ENCODE data around the gene MOB3A.

MOB3A gene

GRCh38 chr19:2135474-2136402 lies 39.6 kb upstream of the MOB3A start:
- peak overlapping the region; percentile 39 for H2BK5ac ChIP-seq (ENCODE audit: low read length)
- H3K23ac ChIP-seq (ENCODE audit: low read depth, low read length, poor library complexity) = peak overlapping the region; percentile 95
- no peak overlapping the region for H2AFZ ChIP-seq (ENCODE audit: low read length)
- no peak overlapping the region for H3K9ac ChIP-seq (ENCODE audit: low read depth, low read length, poor library complexity)
- no peak overlapping the region for H2AK5ac ChIP-seq (ENCODE audit: low read depth, low read length)
- no peak overlapping the region for H2BK120ac ChIP-seq (ENCODE audit: low read depth, low read length)
- no peak overlapping the region for H3K27ac ChIP-seq (replicated peaks; ENCODE audit: low read length)
- H2BK12ac ChIP-seq (ENCODE audit: low read length) = no peak overlapping the region
- peak overlapping the region; percentile 48 for H3K18ac ChIP-seq (ENCODE audit: low read length)
- no peak overlapping the region for H3K4ac ChIP-seq (ENCODE audit: low read length)
- no peak overlapping the region for H3K4me2 ChIP-seq (ENCODE audit: insufficient read depth, low read length, poor library complexity, severe bottlenecking)
- H3K14ac ChIP-seq (ENCODE audit: low read length) = peak overlapping the region; percentile 94
- peaks cover 47 to 85% of the 10 kb centered on the region in 2 donors for H3K36me3 ChIP-seq (replicated peaks in 1 of 2; ENCODE audit: control insufficient read depth in 2 of 2, insufficient read depth in 2 of 2, low read length in 2 of 2)
- H2BK15ac ChIP-seq (ENCODE audit: low read length) = no peak overlapping the region
- no peaks in the 10 kb centered on the region for H3K4me1 ChIP-seq (ENCODE audit: control insufficient read depth in 2 of 2, insufficient read depth in 1 of 2, low read depth in 1 of 2, low read length in 2 of 2)
- no peak overlapping the region for H3K4me3 ChIP-seq (ENCODE audit: low read length in 2 of 2)
- WGBS, 2 donors (ENCODE audit: extremely low coverage in 2 of 2, insufficient read length in 2 of 2, insufficient replicate concordance in 1 of 2) = no CpG with 5 or more reads among the region's 50 CpGs
- H3K27me3 ChIP-seq (ENCODE audit: control insufficient read depth in 3 of 3, insufficient read depth in 3 of 3, low read depth in 1 of 3, low read length in 3 of 3) = no peaks in the 10 kb centered on the region
- H4K91ac ChIP-seq (ENCODE audit: low read depth, low read length, poor library complexity) = no peak overlapping the region
- H4K8ac ChIP-seq (ENCODE audit: low read depth, low read length) = no peak overlapping the region
- H3K9me3 ChIP-seq (replicated peaks in 1 of 2; ENCODE audit: control insufficient read depth in 2 of 2, insufficient read depth in 1 of 2, low read depth in 1 of 2, low read length in 2 of 2) = peaks cover 0 to 3% of the 10 kb centered on the region in 2 donors
- H3K79me1 ChIP-seq (ENCODE audit: low read depth, low read length) = peaks cover 39% of the 10 kb centered on the region
- DNase-seq (ENCODE audit: low spot score) = no peak

- peaks cover 40% of the 10 kb centered on the region for H3K79me1 ChIP-seq (ENCODE audit: low read depth, low read length)
- H3K36me3 ChIP-seq (replicated peaks in 1 of 2; ENCODE audit: control insufficient read depth in 2 of 2, insufficient read depth in 2 of 2, low read length in 2 of 2) = peaks cover 51 to 80% of the 10 kb centered on the region in 2 donors
- no peak for DNase-seq (ENCODE audit: low spot score)
- H3K14ac ChIP-seq (ENCODE audit: low read length) = no peak overlapping the region
- H3K27ac ChIP-seq (replicated peaks; ENCODE audit: low read length) = no peak overlapping the region
- H2BK12ac ChIP-seq (ENCODE audit: low read length) = no peak overlapping the region
- H4K91ac ChIP-seq (ENCODE audit: low read depth, low read length, poor library complexity) = no peak overlapping the region
- no peak overlapping the region for H3K23ac ChIP-seq (ENCODE audit: low read depth, low read length, poor library complexity)
- H3K9ac ChIP-seq (ENCODE audit: low read depth, low read length, poor library complexity) = no peak overlapping the region
- no peak overlapping the region for H3K4ac ChIP-seq (ENCODE audit: low read length)
- H4K8ac ChIP-seq (ENCODE audit: low read depth, low read length) = no peak overlapping the region
- no peak overlapping the region for H2AFZ ChIP-seq (ENCODE audit: low read length)
- no peak overlapping the region for H2BK15ac ChIP-seq (ENCODE audit: low read length)
- H3K9me3 ChIP-seq (replicated peaks in 1 of 2; ENCODE audit: control insufficient read depth in 2 of 2, insufficient read depth in 1 of 2, low read depth in 1 of 2, low read length in 2 of 2) = peaks cover 0 to 2% of the 10 kb centered on the region in 2 donors
- H3K18ac ChIP-seq (ENCODE audit: low read length) = no peak overlapping the region
- WGBS, 2 donors (ENCODE audit: extremely low coverage in 2 of 2, insufficient read length in 2 of 2, insufficient replicate concordance in 1 of 2) = no CpG with 5 or more reads among the region's 19 CpGs
- H3K27me3 ChIP-seq (ENCODE audit: control insufficient read depth in 3 of 3, insufficient read depth in 3 of 3, low read depth in 1 of 3, low read length in 3 of 3) = no peaks in the 10 kb centered on the region
- H2BK120ac ChIP-seq (ENCODE audit: low read depth, low read length) = no peak overlapping the region
- H2BK5ac ChIP-seq (ENCODE audit: low read length) = no peak overlapping the region
- H3K4me1 ChIP-seq (ENCODE audit: control insufficient read depth in 2 of 2, insufficient read depth in 1 of 2, low read depth in 1 of 2, low read length in 2 of 2) = no peaks in the 10 kb centered on the region
- no peak overlapping the region for H2AK5ac ChIP-seq (ENCODE audit: low read depth, low read length)
- H3K4me3 ChIP-seq (ENCODE audit: low read length in 2 of 2) = no peak overlapping the region
- H3K4me2 ChIP-seq (ENCODE audit: insufficient read depth, low read length, poor library complexity, severe bottlenecking) = no peak overlapping the region
These were observed 36.8 kb upstream of the MOB3A start for GRCh38 chr19:2132731-2133490.

GRCh38 chr19:2132191-2132590 lies 36.1 kb upstream of the MOB3A start:
- H3K23ac ChIP-seq (ENCODE audit: low read depth, low read length, poor library complexity) = no peak overlapping the region
- H4K8ac ChIP-seq (ENCODE audit: low read depth, low read length) = no peak overlapping the region
- WGBS, 2 donors (ENCODE audit: extremely low coverage in 2 of 2, insufficient read length in 2 of 2, insufficient replicate concordance in 1 of 2) = no CpG with 5 or more reads among the region's 14 CpGs
- no peak overlapping the region for H3K27ac ChIP-seq (replicated peaks; ENCODE audit: low read length)
- no peak for DNase-seq (ENCODE audit: low spot score)
- H3K27me3 ChIP-seq (ENCODE audit: control insufficient read depth in 3 of 3, insufficient read depth in 3 of 3, low read depth in 1 of 3, low read length in 3 of 3) = no peaks in the 10 kb centered on the region
- H3K4ac ChIP-seq (ENCODE audit: low read length) = no peak overlapping the region
- H3K79me1 ChIP-seq (ENCODE audit: low read depth, low read length) = peaks cover 40% of the 10 kb centered on the region
- H2BK120ac ChIP-seq (ENCODE audit: low read depth, low read length) = no peak overlapping the region
- no peak overlapping the region for H2AK5ac ChIP-seq (ENCODE audit: low read depth, low read length)
- no peak overlapping the region for H2AFZ ChIP-seq (ENCODE audit: low read length)
- no peak overlapping the region for H3K4me3 ChIP-seq (ENCODE audit: low read length in 2 of 2)
- no peaks in the 10 kb centered on the region for H3K4me1 ChIP-seq (ENCODE audit: control insufficient read depth in 2 of 2, insufficient read depth in 1 of 2, low read depth in 1 of 2, low read length in 2 of 2)
- H2BK12ac ChIP-seq (ENCODE audit: low read length) = no peak overlapping the region
- no peak overlapping the region for H2BK15ac ChIP-seq (ENCODE audit: low read length)
- H3K18ac ChIP-seq (ENCODE audit: low read length) = no peak overlapping the region
- no peak overlapping the region for H2BK5ac ChIP-seq (ENCODE audit: low read length)
- H4K91ac ChIP-seq (ENCODE audit: low read depth, low read length, poor library complexity) = no peak overlapping the region
- H3K9me3 ChIP-seq (replicated peaks in 1 of 2; ENCODE audit: control insufficient read depth in 2 of 2, insufficient read depth in 1 of 2, low read depth in 1 of 2, low read length in 2 of 2) = peaks cover 0 to 2% of the 10 kb centered on the region in 2 donors
- H3K14ac ChIP-seq (ENCODE audit: low read length) = no peak overlapping the region
- H3K9ac ChIP-seq (ENCODE audit: low read depth, low read length, poor library complexity) = no peak overlapping the region
- H3K4me2 ChIP-seq (ENCODE audit: insufficient read depth, low read length, poor library complexity, severe bottlenecking) = no peak overlapping the region
- peaks cover 49 to 80% of the 10 kb centered on the region in 2 donors for H3K36me3 ChIP-seq (replicated peaks in 1 of 2; ENCODE audit: control insufficient read depth in 2 of 2, insufficient read depth in 2 of 2, low read length in 2 of 2)

Data from neuronal stem cell (in vitro differentiated cells).